ENCODE data around the gene FOSL1.
"Not testable (repeated sequence)": the region's sequence is repeated elsewhere in the genome, so short reads cannot be mapped to it uniquely, and the experiment has no call there.

Gene FOSL1

DNA sequence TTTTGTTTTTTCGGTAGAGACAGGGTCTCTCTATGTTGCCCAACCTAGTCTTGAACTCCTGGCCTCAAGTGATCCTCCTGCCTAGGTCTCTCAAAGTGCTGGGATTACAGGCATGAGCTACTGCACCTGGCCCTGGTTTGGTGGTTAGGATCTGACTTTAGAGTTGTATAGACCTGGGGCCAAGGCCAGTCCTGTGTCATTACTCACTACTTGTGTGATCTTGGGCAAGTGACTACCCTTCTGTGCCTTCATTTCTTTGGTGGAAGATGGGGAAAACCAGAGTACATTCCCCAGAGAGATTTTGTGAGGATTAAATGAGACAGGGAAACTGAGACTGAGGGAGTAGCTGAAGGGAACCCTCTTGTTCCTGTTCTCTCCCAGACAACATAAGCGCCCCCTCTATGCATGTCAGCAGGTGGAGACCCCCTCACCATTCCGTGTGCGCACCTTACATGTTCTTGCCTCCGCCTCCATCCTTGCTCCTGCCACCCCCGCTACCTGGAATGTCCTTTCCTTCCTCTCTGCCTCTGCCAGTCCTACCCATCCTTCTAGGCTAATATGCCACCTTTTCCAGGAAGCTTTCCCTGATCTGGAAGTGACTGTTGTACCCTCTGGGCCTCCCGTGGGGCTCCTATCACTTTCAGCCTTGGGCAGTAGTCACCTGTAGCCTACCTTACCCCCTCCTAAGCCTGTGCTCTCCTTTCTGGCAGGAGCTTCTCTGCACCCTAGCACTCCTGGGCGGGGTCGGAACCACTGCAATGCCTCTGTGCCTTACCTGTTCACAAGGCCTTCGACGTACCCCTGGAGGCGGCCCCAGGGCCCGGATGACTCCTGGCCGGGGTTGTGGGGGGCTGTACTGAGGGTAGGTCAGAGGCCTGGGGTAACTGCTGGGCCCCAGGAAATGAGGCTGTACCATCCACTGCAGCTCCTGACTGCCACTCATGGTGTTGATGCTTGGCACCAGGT, 3.9 kb downstream of the FOSL1 start:
- DNase-seq (ENCODE audit: low read depth, low spot score): no peak

DNA sequence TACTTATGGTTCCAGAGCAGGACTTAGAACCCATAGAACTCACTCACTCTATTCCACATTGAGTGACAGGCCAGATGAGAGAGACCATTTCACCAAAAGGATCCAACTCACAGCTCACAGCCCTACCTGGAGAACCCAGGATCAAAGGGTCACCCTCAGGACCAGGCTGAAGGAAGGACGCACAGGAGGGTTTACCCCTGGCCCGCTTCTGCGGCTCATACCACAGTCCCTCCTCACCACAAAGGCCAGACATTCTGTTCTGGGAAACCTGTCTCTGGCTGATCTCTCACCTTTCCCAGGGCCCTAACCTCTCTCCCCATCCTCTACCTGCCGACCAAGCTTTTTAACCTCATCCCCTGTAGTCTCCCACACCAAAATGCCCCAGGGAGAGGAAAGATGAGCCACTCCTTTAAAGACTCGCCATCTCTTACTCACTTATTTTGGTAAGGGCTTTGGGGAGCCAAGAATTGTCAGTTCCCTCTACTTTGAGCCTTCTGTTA, 4.7 kb downstream of the FOSL1 start:
- no peak for DNase-seq (ENCODE audit: low read depth, low spot score)

DNA sequence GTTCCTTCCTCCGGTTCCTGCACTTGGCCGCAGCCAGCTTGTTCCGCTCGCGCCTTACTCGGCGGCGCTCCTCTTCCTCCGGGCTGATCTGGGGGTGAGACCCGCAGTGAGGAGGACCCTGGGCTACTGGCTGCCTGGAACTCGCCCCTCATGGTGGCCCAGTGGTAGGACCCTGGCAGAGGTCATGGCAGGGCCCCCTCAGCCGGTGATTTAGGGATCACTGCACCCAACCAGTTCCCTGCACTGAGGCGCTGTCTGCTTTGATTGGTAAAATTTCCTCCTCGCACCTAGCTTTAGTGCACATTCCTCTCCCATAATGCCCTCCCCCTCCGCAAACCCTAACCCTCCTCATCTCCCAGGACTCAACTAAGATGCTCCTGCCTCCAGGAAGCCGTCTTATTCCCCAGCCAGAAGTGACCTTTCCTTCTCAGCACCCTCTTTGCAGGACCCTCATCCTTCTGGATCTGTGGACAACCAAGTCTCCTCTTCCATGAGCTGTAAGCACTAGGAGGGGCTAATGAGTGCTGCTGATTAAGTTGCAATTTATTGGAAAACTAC, 6.1 kb downstream of the FOSL1 start:
- DNase-seq (ENCODE audit: low read depth, low spot score): no peak

GRCh38 chr11:65892661-65893317, 7.4 kb downstream of the FOSL1 start:
- DNase-seq (ENCODE audit: low read depth, low spot score): no peak

GRCh38 chr11:65892137-65892540, 8.0 kb downstream of the FOSL1 start:
- not testable (repeated sequence) for DNase-seq (ENCODE audit: low read depth, low spot score)

DNA sequence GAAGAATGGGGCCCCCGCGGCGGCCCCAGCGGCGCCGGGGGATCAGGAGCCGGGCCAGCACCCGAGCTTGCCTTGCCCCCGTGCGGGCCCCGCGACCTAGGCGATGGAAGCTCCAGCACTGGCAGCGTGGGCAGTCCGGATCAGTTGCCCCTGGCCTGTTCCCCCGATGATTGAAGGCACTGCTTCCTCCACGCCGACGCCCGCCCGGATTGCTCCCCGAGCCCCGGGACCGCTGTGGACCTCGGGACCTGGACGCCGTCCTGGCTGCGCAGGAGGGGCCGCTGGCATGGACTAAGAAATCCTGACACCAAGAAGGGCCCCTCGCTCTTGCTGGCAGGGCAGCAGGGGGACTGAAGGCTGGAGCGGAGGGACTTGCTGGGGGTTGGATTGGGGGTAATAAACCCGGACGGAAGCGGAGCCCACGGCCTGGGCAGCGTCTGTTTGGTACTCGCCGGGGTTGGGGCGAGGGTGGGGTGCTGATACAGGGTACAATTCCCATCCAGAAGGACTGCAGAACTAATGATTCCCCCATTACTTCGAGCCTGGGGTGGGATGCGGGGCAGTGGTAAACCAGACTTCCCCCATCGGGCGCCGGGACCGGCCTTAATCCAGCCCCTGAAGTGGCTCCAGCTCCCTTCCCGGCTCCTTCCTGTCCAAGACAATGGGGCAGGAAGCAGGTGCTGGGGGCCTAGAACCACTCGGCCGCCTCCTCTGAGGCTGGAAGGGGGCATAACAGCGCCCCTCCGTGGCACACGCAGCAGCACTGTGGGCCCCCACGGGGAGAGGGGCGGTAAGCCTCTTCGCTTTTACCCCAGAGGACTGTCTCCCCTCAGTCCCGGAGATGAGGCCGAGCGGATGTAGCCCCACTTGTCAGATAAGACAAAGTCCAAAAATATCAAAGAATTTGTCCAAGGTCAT, 8.7 kb downstream of the FOSL1 start:
- no peak for DNase-seq (ENCODE audit: low read depth, low spot score)

DNA sequence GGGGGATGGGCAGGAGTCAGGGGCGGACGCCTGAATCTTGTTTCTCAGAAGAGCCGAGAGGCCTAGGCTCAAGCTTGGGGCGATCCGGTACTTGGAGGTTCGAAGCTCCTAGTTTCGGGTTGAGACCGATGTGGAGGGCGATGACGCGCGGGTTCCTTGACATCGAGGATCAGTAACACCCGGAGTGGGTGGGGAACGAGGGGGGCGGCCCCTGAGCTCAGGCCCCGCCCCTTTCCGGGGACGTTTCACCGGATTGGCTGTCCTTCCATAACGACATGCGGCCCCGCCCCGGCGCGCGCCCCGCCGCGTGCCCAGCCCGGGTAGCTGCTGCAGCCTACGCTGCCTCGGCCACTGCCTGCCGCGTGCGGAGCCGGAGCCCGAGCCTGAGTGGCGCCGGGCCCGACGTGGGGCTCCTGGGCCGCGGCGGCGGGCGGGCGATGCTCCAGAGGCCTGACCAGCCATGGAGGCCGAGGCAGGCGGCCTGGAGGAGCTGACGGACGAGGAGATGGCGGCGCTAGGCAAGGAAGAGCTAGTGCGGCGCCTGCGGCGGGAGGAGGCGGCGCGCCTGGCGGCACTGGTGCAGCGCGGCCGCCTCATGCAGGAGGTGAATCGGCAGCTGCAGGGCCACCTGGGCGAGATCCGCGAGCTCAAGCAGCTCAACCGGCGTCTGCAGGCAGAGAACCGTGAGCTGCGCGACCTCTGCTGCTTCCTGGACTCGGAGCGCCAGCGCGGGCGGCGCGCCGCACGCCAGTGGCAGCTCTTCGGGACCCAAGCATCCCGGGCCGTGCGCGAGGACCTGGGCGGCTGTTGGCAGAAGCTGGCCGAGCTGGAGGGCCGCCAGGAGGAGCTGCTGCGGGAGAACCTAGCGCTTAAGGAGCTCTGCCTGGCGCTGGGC, 9.6 kb downstream of the FOSL1 start, which contains the start of gene CCDC85B:
CCDC85B (plus strand) TSS at position 350 of the 895 bp plus-strand sequence; CDS start at position 461, 111 bp downstream.
- peak; percentile 90 for DNase-seq (ENCODE audit: low read depth, low spot score)

GRCh38 chr11:65888163-65888814, 11.9 kb downstream of the FOSL1 start, which contains the start of gene FIBP:
Gene FIBP, minus strand, starts transcription at chr11:65888471. Its CDS starts 53 bp downstream, at chr11:65888418.
- DNase-seq (ENCODE audit: low read depth, low spot score): peak; percentile 93

DNA sequence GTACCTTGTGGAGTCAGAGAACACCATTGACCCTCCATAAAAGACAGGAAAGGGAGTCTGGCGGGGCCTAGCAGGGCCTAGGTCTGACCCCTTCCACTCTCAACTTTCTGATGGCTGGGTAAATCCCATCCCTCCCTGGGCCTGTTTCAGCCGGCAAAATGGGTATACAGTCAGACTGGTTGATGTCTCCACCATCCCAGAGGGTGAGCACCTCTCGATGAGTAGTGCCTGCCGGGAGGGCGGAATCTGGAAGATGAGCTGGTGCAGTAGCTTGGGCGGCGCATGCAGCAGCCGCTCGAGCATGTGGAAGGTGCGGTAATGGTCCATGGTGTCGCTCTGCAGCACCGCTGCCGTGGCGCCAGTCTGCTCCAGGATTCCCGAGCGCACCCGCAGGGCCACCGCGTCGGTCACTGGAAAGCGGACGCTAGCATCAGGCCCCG, 12.4 kb downstream of the FOSL1 start:
- no peak for DNase-seq (ENCODE audit: low read depth, low spot score)

DNA sequence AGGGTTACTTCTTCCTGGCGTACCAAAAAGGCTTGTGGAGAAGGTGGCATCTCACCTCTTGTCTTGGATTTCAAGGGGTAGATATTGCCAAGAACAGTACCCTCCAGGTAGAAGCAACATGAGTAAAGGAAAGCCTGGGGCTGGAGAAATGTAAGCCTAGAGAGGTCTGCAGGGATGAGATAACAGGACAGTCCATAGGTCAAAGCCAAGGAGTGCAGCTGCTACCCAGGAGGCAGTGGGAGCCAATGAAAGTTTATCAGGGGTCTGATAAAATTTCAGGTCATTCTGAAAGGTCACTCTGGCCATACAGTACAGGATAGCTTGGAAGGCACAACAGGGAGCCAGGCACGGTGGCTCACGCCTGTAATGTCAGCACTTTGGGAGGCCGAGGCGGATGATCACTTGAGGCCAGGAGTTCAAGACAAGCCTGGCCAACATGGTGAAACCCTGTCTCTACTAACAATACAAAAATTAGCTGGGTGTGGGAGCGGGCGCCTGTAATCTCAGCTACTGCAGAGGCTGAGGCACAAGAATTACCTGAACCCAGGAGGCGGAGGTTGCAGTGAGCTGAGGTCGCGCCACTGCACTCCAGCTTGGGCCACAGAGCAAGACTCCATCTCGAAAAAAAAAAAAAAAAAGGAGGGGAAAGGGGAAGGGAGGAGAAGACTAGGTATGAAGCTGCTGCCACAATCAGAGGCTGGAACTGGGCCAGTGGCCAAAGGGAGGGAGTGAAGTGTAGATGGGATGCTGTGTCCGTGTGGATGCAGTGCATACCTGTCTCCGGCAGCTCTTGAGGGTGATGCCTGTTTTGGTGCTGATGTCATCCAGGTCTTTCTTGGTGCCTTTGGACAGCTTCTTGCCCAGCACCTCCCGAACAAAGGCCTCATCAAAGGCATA, 13.1 kb downstream of the FOSL1 start:
- DNase-seq (ENCODE audit: low read depth, low spot score): no peak

DNA sequence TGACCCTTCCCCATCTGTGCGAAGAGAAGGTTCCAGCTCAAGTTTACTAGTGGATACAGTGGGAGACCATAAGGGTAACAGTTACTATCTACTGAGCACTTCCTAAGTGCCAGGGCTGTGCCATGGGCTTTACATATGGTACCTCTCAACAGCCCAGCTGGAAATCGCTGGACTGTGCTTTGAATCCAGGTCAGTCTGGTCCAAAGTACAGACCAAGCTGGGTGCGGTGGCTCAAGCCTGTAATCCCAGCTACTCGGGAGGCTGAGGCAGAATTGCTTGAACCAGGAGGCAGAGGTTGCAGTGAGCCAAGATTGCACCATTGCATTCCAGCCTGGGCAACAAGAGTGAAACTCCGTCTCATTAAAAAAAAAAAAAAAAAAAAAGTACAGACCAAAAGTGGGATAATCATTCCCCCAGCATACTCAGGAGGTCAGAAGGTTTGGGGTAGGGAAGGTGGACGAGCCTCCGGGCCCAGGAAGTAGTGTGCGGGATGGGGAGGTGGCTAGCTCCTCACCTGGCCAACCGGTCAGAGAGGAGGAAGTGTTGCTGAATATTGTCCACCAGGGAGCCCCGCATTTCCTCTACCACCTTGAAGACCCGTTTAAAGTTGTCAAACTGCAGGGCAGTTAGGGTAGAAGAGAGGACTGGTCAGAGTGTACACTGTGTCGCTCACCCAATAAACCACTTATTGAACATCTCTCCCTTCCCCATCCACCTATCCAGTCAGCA, 14.2 kb downstream of the FOSL1 start:
- no peak for DNase-seq (ENCODE audit: low read depth, low spot score)

DNA sequence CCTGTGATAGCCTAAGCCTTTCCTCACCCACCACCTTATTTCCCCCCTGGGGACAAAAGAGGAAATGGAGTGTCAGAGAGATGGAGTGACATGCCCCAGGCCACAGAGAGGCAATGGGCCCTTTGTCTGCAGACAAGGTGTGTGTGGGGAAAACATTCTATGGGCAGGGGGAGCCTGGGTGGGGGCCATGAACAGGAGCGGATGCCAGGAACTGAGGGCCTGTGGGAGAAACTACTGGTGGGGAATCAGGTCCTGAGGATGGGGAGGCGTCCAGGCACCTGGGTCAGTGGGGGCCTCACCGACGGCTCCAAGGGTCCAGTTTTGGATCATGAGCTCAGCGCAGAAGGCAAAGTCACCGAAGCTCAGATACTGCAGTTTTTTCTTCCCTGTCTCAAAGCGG, 15.0 kb downstream of the FOSL1 start:
- DNase-seq (ENCODE audit: low read depth, low spot score): no peak

GRCh38 chr11:65884716-65885092, 15.5 kb downstream of the FOSL1 start:
- peak; percentile 57 for DNase-seq (ENCODE audit: low read depth, low spot score)

GRCh38 chr11:65883786-65884715, 16.1 kb downstream of the FOSL1 start:
- no peak for DNase-seq (ENCODE audit: low read depth, low spot score)

GRCh38 chr11:65883058-65883761, 17.0 kb downstream of the FOSL1 start:
- DNase-seq (ENCODE audit: low read depth, low spot score): no peak

All from activated naive CD8-positive, alpha-beta T cell treated with anti-CD3 and anti-CD28 coated beads, Interleukin-2, amount 50 U/mL, for 16 hours (primary cell).